ENCODE measurements around the gene MAP3K20.

- no peak for TF ChIP-seq SIN3A (IDR thresholded peaks at IDR 0.05; ENCODE audit: borderline replicate concordance, insufficient read depth, low read length)
- TF ChIP-seq POLR2AphosphoS5 (IDR thresholded peaks at IDR 0.05; ENCODE audit: low read depth, low read length), result no peak
- TF ChIP-seq TAF1 (IDR thresholded peaks at IDR 0.05; ENCODE audit: borderline replicate concordance, insufficient read depth, low read length), result no peak
Observed at GRCh38 chr2:173032032-173032431, 43.6 kb upstream of the MAP3K20 start.

All from PFSK-1 (cell line).